ENCODE results near the gene ARRB1. TPM values are rescaled to one million over a fixed set of nuclear protein-coding genes. Genes with fewer than 3 reads are reported as not detected.
"Not testable (repeated sequence)": the region's sequence is repeated elsewhere in the genome, so short reads cannot be mapped to it uniquely, and the experiment has no call there.

ARRB1 gene
- total and polyA plus RNA-seq, 3 experiments from 2014 or later, result 5.5 to 10.6 (median 9.9) TPM

GRCh38 chr11:75277991-75278790 is 73.3 kb downstream of the ARRB1 start:
- Mint-ChIP-seq H3K4me1 (peaks cover 46 to 56% (median 55%) of the 10 kb centered on the region in 3 donors), H3K27me3 (no peaks in the 10 kb centered on the region)
- POLR2A ChIA-PET, result interaction anchor here (1.3 kb wide), 1 partner anchor 122 kb away, joined by 4 read pairs; no protein-coding TSS in a partner anchor

GRCh38 chr11:75277211-75277805 is 74.2 kb downstream of the ARRB1 start:
- H3K27me3 Mint-ChIP-seq, result no peaks in the 10 kb centered on the region
- POLR2A ChIA-PET, result interaction anchor here (1.3 kb wide), 1 partner anchor 123 kb away, joined by 4 read pairs; no protein-coding TSS in a partner anchor
- H3K9me3 Mint-ChIP-seq, result no peaks in the 10 kb centered on the region
- H3K4me3 ChIP-seq (ENCODE audit: low read length), result peak overlapping the region; percentile 21
- CTCF ChIA-PET, result interaction anchor here (0.8 to 16.2 kb wide), 14 partner anchors 29 to 282 kb away, joined by 3 to 325 read pairs (median 4); partner anchors contain the start of genes ARRB1 and TPBGL
- peaks cover 63% of the 10 kb centered on the region for H3K4me1 ChIP-seq (ENCODE audit: insufficient read depth, low read length)
- H3K27ac Mint-ChIP-seq, result peak overlapping the region; percentile 89 to 98 (median 97)
- peak overlapping the region in 1 of 7 donors; percentile 90 for H3K4me3 Mint-ChIP-seq
- no peaks in the 10 kb centered on the region for H3K27me3 ChIP-seq (ENCODE audit: insufficient read depth, low read length, poor library complexity, severe bottlenecking)
- no peaks in the 10 kb centered on the region for H3K9me3 ChIP-seq (ENCODE audit: low read length)
- peaks cover 51 to 64% (median 62%) of the 10 kb centered on the region in 3 donors for H3K4me1 Mint-ChIP-seq
- peaks cover 12 to 40% (median 22%) of the 10 kb centered on the region in 3 donors for H3K36me3 Mint-ChIP-seq
- peak overlapping the region; percentile 42 for H3K27ac ChIP-seq (ENCODE audit: low read depth, low read length)
- peak in 1 of 5 donors; percentile 21 for DNase-seq
- peaks cover 8% of the 10 kb centered on the region for H3K36me3 ChIP-seq (ENCODE audit: insufficient read depth, low read length)

More at GRCh38 chr11:75277991-75278790, 73.3 kb downstream of the ARRB1 start:
- H3K9me3 Mint-ChIP-seq, result no peaks in the 10 kb centered on the region
- Histone ChIP-seq H3K27me3 (ENCODE audit: insufficient read depth, low read length, poor library complexity, severe bottlenecking) (no peaks in the 10 kb centered on the region), H3K9me3 (ENCODE audit: low read length) (no peaks in the 10 kb centered on the region), H3K36me3 (ENCODE audit: insufficient read depth, low read length) (peaks cover 5% of the 10 kb centered on the region), H3K4me3 (ENCODE audit: low read length) (no peak overlapping the region), H3K27ac (ENCODE audit: low read depth, low read length) (peak overlapping the region; percentile 6), H3K4me1 (ENCODE audit: insufficient read depth, low read length) (peaks cover 54% of the 10 kb centered on the region)
- CTCF ChIA-PET, result interaction anchor here (1.1 to 16.2 kb wide), 6 partner anchors 10 to 254 kb away, joined by 3 to 325 read pairs (median 11); no protein-coding TSS in a partner anchor
- H3K4me3 Mint-ChIP-seq, result no peak overlapping the region
- peak overlapping the region; percentile 89 to 98 (median 97) for H3K27ac Mint-ChIP-seq
- peak in 1 of 5 donors; percentile 35 for DNase-seq
- H3K36me3 Mint-ChIP-seq, result peaks cover 12 to 43% (median 22%) of the 10 kb centered on the region in 3 donors

GRCh38 chr11:75276686-75277085 is 74.8 kb downstream of the ARRB1 start:
- peak overlapping the region; percentile 21 for H3K4me3 ChIP-seq (ENCODE audit: low read length)
- peaks cover 68% of the 10 kb centered on the region for H3K4me1 ChIP-seq (ENCODE audit: insufficient read depth, low read length)
- H3K27me3 ChIP-seq (ENCODE audit: insufficient read depth, low read length, poor library complexity, severe bottlenecking), result no peaks in the 10 kb centered on the region
- H3K4me3 Mint-ChIP-seq, result peak overlapping the region; percentile 32 to 90 (median 86)
- peak overlapping the region; percentile 89 to 98 (median 97) for H3K27ac Mint-ChIP-seq
- peak in 1 of 5 donors; percentile 33 for DNase-seq
- peak overlapping the region; percentile 42 for H3K27ac ChIP-seq (ENCODE audit: low read depth, low read length)
- peaks cover 12 to 35% (median 22%) of the 10 kb centered on the region in 3 donors for H3K36me3 Mint-ChIP-seq
- peaks cover 8% of the 10 kb centered on the region for H3K36me3 ChIP-seq (ENCODE audit: insufficient read depth, low read length)
- ChIA-PET POLR2A (interaction anchor here (1.1 to 2.2 kb wide), 3 partner anchors 15 to 285 kb away, joined by 3 to 10 read pairs (median 7); partner anchors contain the start of gene SERPINH1), CTCF (interaction anchor here (0.8 to 16.2 kb wide), 16 partner anchors 10 to 283 kb away, joined by 3 to 325 read pairs (median 4); partner anchors contain the start of genes ARRB1 and TPBGL)
- H3K4me1 Mint-ChIP-seq, result peaks cover 51 to 67% (median 62%) of the 10 kb centered on the region in 3 donors
- no peaks in the 10 kb centered on the region for H3K9me3 Mint-ChIP-seq
- no peaks in the 10 kb centered on the region for H3K9me3 ChIP-seq (ENCODE audit: low read length)
- H3K27me3 Mint-ChIP-seq, result no peaks in the 10 kb centered on the region

GRCh38 chr11:75276186-75276585 is 75.3 kb downstream of the ARRB1 start:
- peak overlapping the region; percentile 32 to 90 (median 86) for H3K4me3 Mint-ChIP-seq
- CTCF ChIA-PET, result interaction anchor here (0.9 to 16.2 kb wide), 17 partner anchors 10 to 284 kb away, joined by 3 to 325 read pairs (median 5); partner anchors contain the start of genes ARRB1, GDPD5 and TPBGL
- H3K36me3 ChIP-seq (ENCODE audit: insufficient read depth, low read length), result peaks cover 8% of the 10 kb centered on the region

GRCh38 chr11:75275581-75275980 is 75.9 kb downstream of the ARRB1 start:
- Mint-ChIP-seq H3K36me3 (peaks cover 18 to 36% (median 22%) of the 10 kb centered on the region in 3 donors), H3K4me1 (peaks cover 57 to 76% (median 69%) of the 10 kb centered on the region in 3 donors), H3K4me3 (peak overlapping the region; percentile 42 to 92 (median 86)), H3K9me3 (no peaks in the 10 kb centered on the region), H3K27me3 (no peaks in the 10 kb centered on the region), H3K27ac (peak overlapping the region; percentile 89 to 98 (median 97))
- Histone ChIP-seq H3K27me3 (ENCODE audit: insufficient read depth, low read length, poor library complexity, severe bottlenecking) (no peaks in the 10 kb centered on the region), H3K27ac (ENCODE audit: low read depth, low read length) (no peak overlapping the region), H3K36me3 (ENCODE audit: insufficient read depth, low read length) (peaks cover 8% of the 10 kb centered on the region), H3K4me3 (ENCODE audit: low read length) (peak overlapping the region; percentile 21), H3K9me3 (ENCODE audit: low read length) (no peaks in the 10 kb centered on the region), H3K4me1 (ENCODE audit: insufficient read depth, low read length) (peaks cover 78% of the 10 kb centered on the region)
- peak; percentile 37 to 82 (median 64) for DNase-seq
- ChIA-PET POLR2A (interaction anchor here (0.6 to 2.2 kb wide), 12 partner anchors 14 to 1497 kb away, joined by 3 to 10 read pairs (median 3); partner anchors contain the start of genes SERPINH1, SPCS2 and XRRA1), CTCF (interaction anchor here (0.6 to 16.2 kb wide), 19 partner anchors 11 to 258 kb away, joined by 3 to 325 read pairs (median 5); partner anchors contain the start of genes GDPD5 and TPBGL)

More at GRCh38 chr11:75276186-75276585, 75.3 kb downstream of the ARRB1 start:
- peak overlapping the region; percentile 21 for H3K4me3 ChIP-seq (ENCODE audit: low read length)
- Mint-ChIP-seq H3K27me3 (no peaks in the 10 kb centered on the region), H3K36me3 (peaks cover 13 to 37% (median 22%) of the 10 kb centered on the region in 3 donors), H3K9me3 (no peaks in the 10 kb centered on the region), H3K4me1 (peaks cover 55 to 72% (median 65%) of the 10 kb centered on the region in 3 donors), H3K27ac (peak overlapping the region; percentile 89 to 98 (median 97))
- no peaks in the 10 kb centered on the region for H3K9me3 ChIP-seq (ENCODE audit: low read length)
- no peaks in the 10 kb centered on the region for H3K27me3 ChIP-seq (ENCODE audit: insufficient read depth, low read length, poor library complexity, severe bottlenecking)
- peaks cover 72% of the 10 kb centered on the region for H3K4me1 ChIP-seq (ENCODE audit: insufficient read depth, low read length)
- POLR2A ChIA-PET, result interaction anchor here (0.6 to 2.2 kb wide), 7 partner anchors 15 to 1497 kb away, joined by 3 to 10 read pairs (median 3); partner anchors contain the start of gene SERPINH1
- peak in 1 of 5 donors; percentile 17 for DNase-seq
- peak overlapping the region; percentile 42 for H3K27ac ChIP-seq (ENCODE audit: low read depth, low read length)

- peaks cover 16 to 30% (median 19%) of the 10 kb centered on the region in 3 donors for H3K36me3 Mint-ChIP-seq
- ChIA-PET POLR2A (interaction anchor here (0.7 to 2.2 kb wide), 7 partner anchors 13 to 326 kb away, joined by 3 to 10 read pairs (median 3); partner anchors contain the start of genes SERPINH1, SPCS2 and XRRA1), CTCF (interaction anchor here (0.5 to 16.2 kb wide), 13 partner anchors 12 to 252 kb away, joined by 3 to 325 read pairs (median 5); partner anchors contain the start of gene TPBGL)
- not testable (repeated sequence) for H3K36me3 ChIP-seq (ENCODE audit: insufficient read depth, low read length); H3K9me3 ChIP-seq (ENCODE audit: low read length); H3K4me3 Mint-ChIP-seq; H3K9me3 Mint-ChIP-seq; H3K27me3 ChIP-seq (ENCODE audit: insufficient read depth, low read length, poor library complexity, severe bottlenecking); H3K27me3 Mint-ChIP-seq; H3K27ac ChIP-seq (ENCODE audit: low read depth, low read length); H3K4me3 ChIP-seq (ENCODE audit: low read length); DNase-seq
- peak overlapping the region in 4 of 8 donors; percentile 43 to 98 (median 72) for H3K27ac Mint-ChIP-seq
- H3K4me1 Mint-ChIP-seq, result peaks cover 51 to 68% (median 61%) of the 10 kb centered on the region in 3 donors
- peaks cover 74% of the 10 kb centered on the region for H3K4me1 ChIP-seq (ENCODE audit: insufficient read depth, low read length)
Measured at GRCh38 chr11:75274716-75275115, 76.7 kb downstream of the ARRB1 start.
